Trophoblast cell (in vitro differentiated cells and primary cell): Measurements from ENCODE around the gene CIAO1.
A peak's percentile ranks its signal among the peaks of the same experiment; 100 is the strongest.

Experiments
- DNase-seq, 2 donors: peaks; one replicate each; pipeline ENCODE4 v3.0.0-alpha.2; 2016
- H2AFZ ChIP-seq: 2 replicates; pipeline ENCODE4 v1.6.1; 2013; ENCODE audit warnings: low read length, moderate library complexity, mild to moderate bottlenecking; ENCODE audit not compliant: insufficient read depth, poor library complexity
- H2AK5ac ChIP-seq: 2 replicates; pipeline ENCODE4 v1.6.1; 2013; ENCODE audit warnings: mild to moderate bottlenecking, low read length
- H2BK120ac ChIP-seq: 2 replicates; pipeline ENCODE4 v1.6.1; 2013; ENCODE audit warnings: low read length, mild to moderate bottlenecking, moderate library complexity; ENCODE audit not compliant: insufficient read depth, poor library complexity
- H2BK12ac ChIP-seq: 2 replicates; pipeline ENCODE4 v1.6.1; 2013; ENCODE audit warnings: mild to moderate bottlenecking, low read length, moderate library complexity
- H2BK5ac ChIP-seq: 2 replicates; pipeline ENCODE4 v1.6.1; 2013; ENCODE audit warnings: low read length, low read depth, moderate library complexity, mild to moderate bottlenecking; ENCODE audit not compliant: poor library complexity
- H3K14ac ChIP-seq: 2 replicates; pipeline ENCODE4 v1.6.1; 2013; ENCODE audit warnings: mild to moderate bottlenecking, low read length
- H3K18ac ChIP-seq: 2 replicates; pipeline ENCODE4 v1.6.1; 2013; ENCODE audit warnings: mild to moderate bottlenecking, low read length
- H3K23ac ChIP-seq: 2 replicates; pipeline ENCODE4 v1.6.1; 2013; ENCODE audit warnings: low read length
- H3K27ac ChIP-seq: 2 replicates; pipeline ENCODE4 v1.5.1; 2013; ENCODE audit warnings: low read depth, mild to moderate bottlenecking, inconsistent platforms, low read length, moderate library complexity
- H3K27me3 ChIP-seq: 2 replicates; pipeline ENCODE4 v1.6.1; 2013; ENCODE audit warnings: inconsistent platforms, mild to moderate bottlenecking, low read length, moderate library complexity; ENCODE audit not compliant: insufficient read depth
- H3K36me3 ChIP-seq, 2 experiments: 1 replicate in 1 of 2; 2 replicates in 1 of 2; pipeline ENCODE4 v1.6.1; 2013; ENCODE audit warnings: low read length in 2 of 2, mild to moderate bottlenecking in 2 of 2, moderate library complexity in 1 of 2; ENCODE audit not compliant: insufficient read depth in 2 of 2, control insufficient read depth in 1 of 2
- H3K4ac ChIP-seq: 2 replicates; pipeline ENCODE4 v1.6.1; 2013; ENCODE audit warnings: low read depth, mild to moderate bottlenecking, low read length, moderate library complexity
- H3K4me1 ChIP-seq, 2 experiments: 1 replicate in 1 of 2; 2 replicates in 1 of 2; pipeline ENCODE4 v1.6.1; 2013; ENCODE audit warnings: low read length in 2 of 2, mild to moderate bottlenecking in 2 of 2, moderate library complexity in 1 of 2; ENCODE audit not compliant: insufficient read depth in 2 of 2, control insufficient read depth in 1 of 2
- H3K4me2 ChIP-seq: 2 replicates; pipeline ENCODE4 v1.6.1; 2013; ENCODE audit warnings: inconsistent platforms, mild to moderate bottlenecking, low read length, moderate library complexity
- H3K4me3 ChIP-seq: 2 replicates; pipeline ENCODE4 v1.5.1; 2013; ENCODE audit warnings: mild to moderate bottlenecking, low read depth, low read length, inconsistent platforms
- H3K79me1 ChIP-seq: one replicate; pipeline ENCODE4 v1.6.1; 2013; ENCODE audit warnings: low read length
- H3K79me2 ChIP-seq: 2 replicates; pipeline ENCODE4 v1.6.1; 2013; ENCODE audit warnings: low read length, mild to moderate bottlenecking; ENCODE audit not compliant: control insufficient read depth, insufficient read depth, poor library complexity
- H3K9ac ChIP-seq: 2 replicates; pipeline ENCODE4 v1.6.1; 2013; ENCODE audit warnings: mild to moderate bottlenecking, low read length
- H3K9me3 ChIP-seq: 2 replicates; pipeline ENCODE4 v1.6.1; 2013; ENCODE audit warnings: low read depth, mild to moderate bottlenecking, control low read depth, inconsistent platforms, low read length; ENCODE audit not compliant: insufficient read depth
- H4K12ac ChIP-seq: 2 replicates; pipeline ENCODE4 v1.6.1; 2013; ENCODE audit warnings: low read depth, mild to moderate bottlenecking, low read length, moderate library complexity
- H4K8ac ChIP-seq: 2 replicates; pipeline ENCODE4 v1.6.1; 2013; ENCODE audit warnings: low read depth, mild to moderate bottlenecking, low read length, moderate library complexity
- H4K91ac ChIP-seq: one replicate; pipeline ENCODE4 v1.6.1; 2013; ENCODE audit warnings: low read depth, mild to moderate bottlenecking, low read length, moderate library complexity
- WGBS: extraction: QIAGEN DNeasy Blood & Tissue Kit; methylation state at CpG from one replicate; pipeline ENCODE4 v1.1.7; 2013; ENCODE audit warnings: missing lambda C conversion rate; ENCODE audit not compliant: insufficient read length, insufficient coverage; ENCODE audit errors: extremely low coverage; 5-methylcytosine and 5-hydroxymethylcytosine counted together

Gene CIAO1

GRCh38 chr2:96315400-96316071 lies 49.5 kb downstream of the CIAO1 start:
- peak in 1 of 2 donors; percentile 31 for DNase-seq
- Histone ChIP-seq H3K4me1 (peaks cover 0 to 3% of the 10 kb centered on the region in 2 experiments), H4K12ac (no peak overlapping the region), H2BK5ac (no peak overlapping the region), H4K8ac (no peak overlapping the region), H3K27me3 (peaks cover 6% of the 10 kb centered on the region), H3K4me2 (no peak overlapping the region), H3K36me3 (no peaks in the 10 kb centered on the region), H3K79me1 (no peaks in the 10 kb centered on the region), H3K4me3 (no peak overlapping the region), H2BK120ac (no peak overlapping the region), H2BK12ac (no peak overlapping the region), H3K23ac (no peak overlapping the region), H3K4ac (no peak overlapping the region), H4K91ac (no peak overlapping the region), H2AK5ac (no peak overlapping the region), H3K18ac (no peak overlapping the region), H2AFZ (no peak overlapping the region), H3K27ac (no peak overlapping the region), H3K79me2 (no peaks in the 10 kb centered on the region), H3K9me3 (peaks cover 2% of the 10 kb centered on the region), H3K14ac (no peak overlapping the region), H3K9ac (no peak overlapping the region)
- no CpG with 5 or more reads among the region's 7 CpGs for WGBS

- Histone ChIP-seq H4K12ac (no peak overlapping the region), H3K4me2 (no peak overlapping the region), H2BK120ac (no peak overlapping the region), H3K23ac (no peak overlapping the region), H3K9me3 (peaks cover 2% of the 10 kb centered on the region), H4K91ac (no peak overlapping the region), H3K36me3 (no peaks in the 10 kb centered on the region), H3K79me1 (no peaks in the 10 kb centered on the region), H2BK5ac (no peak overlapping the region), H3K27me3 (peaks cover 20% of the 10 kb centered on the region), H3K9ac (no peak overlapping the region), H2BK12ac (no peak overlapping the region), H3K4ac (no peak overlapping the region), H2AFZ (no peak overlapping the region), H3K14ac (no peak overlapping the region), H3K4me3 (no peak overlapping the region), H4K8ac (no peak overlapping the region), H3K79me2 (no peaks in the 10 kb centered on the region), H3K27ac (no peak overlapping the region), H3K4me1 (peaks cover 7 to 11% of the 10 kb centered on the region in 2 experiments), H2AK5ac (no peak overlapping the region), H3K18ac (no peak overlapping the region)
- DNase-seq = no peak
These were observed 51.0 kb downstream of the CIAO1 start for GRCh38 chr2:96316999-96317398.

DNA sequence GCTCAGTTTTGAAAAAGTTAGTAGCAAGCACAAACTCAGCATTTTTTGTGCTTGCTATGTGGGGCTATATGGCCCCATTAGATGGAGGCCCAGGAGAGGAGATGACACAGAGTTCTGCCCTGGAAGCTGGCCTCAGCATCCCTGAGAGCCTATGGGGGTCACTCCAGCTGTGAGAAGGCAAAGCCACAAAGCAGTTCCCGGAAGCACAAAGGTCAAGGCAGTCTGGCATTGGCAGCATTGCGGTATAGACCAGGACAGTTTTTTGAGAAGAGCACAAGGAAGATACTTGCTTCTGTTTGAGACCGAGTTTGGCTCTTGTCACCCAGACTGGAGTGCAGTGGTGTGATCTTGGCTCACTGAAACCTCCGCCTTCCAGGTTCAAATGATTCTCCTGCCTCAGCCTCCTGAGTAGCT lies 51.6 kb downstream of the CIAO1 start:
- peaks cover 23% of the 10 kb centered on the region for H3K27me3 ChIP-seq
- no peak overlapping the region for H2AK5ac ChIP-seq
- no peak overlapping the region for H3K18ac ChIP-seq
- H3K4ac ChIP-seq = no peak overlapping the region
- no peaks in the 10 kb centered on the region for H3K36me3 ChIP-seq
- no peak overlapping the region for H3K4me3 ChIP-seq
- H4K8ac ChIP-seq = no peak overlapping the region
- H3K4me2 ChIP-seq = no peak overlapping the region
- H3K79me1 ChIP-seq = no peaks in the 10 kb centered on the region
- H3K79me2 ChIP-seq = no peaks in the 10 kb centered on the region
- no peak overlapping the region for H3K27ac ChIP-seq
- H3K23ac ChIP-seq = no peak overlapping the region
- H3K9me3 ChIP-seq = peaks cover 2% of the 10 kb centered on the region
- no peak overlapping the region for H2BK12ac ChIP-seq
- H3K9ac ChIP-seq = no peak overlapping the region
- H4K91ac ChIP-seq = no peak overlapping the region
- H4K12ac ChIP-seq = no peak overlapping the region
- H2BK120ac ChIP-seq = no peak overlapping the region
- H2BK5ac ChIP-seq = no peak overlapping the region
- DNase-seq = no peak
- H3K4me1 ChIP-seq = peaks cover 7 to 11% of the 10 kb centered on the region in 2 experiments
- no CpG with 5 or more reads among the region's 4 CpGs for WGBS
- H3K14ac ChIP-seq = no peak overlapping the region
- no peak overlapping the region for H2AFZ ChIP-seq

DNA sequence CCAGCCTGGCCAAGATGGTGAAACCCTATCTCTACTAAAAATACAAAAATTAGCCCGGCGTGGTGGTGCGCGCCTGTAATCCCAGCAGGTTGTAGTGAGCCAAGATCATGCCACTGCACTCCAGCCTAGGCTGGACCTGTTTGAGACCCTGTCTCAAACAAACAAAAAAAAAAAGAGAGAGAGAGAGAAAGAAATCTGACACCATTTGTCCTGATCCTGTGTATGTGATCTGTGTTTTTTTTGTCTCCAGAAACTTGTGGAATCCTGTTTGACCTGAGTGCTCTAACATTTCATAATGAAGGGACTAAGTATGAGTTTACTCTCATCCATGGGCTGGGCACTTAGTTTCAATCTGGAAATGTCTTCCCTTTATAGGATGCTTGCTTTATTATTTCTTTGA lies 52.7 kb downstream of the CIAO1 start:
- no peaks in the 10 kb centered on the region for H3K36me3 ChIP-seq
- H3K4ac ChIP-seq = no peak overlapping the region
- no peak overlapping the region for H3K27ac ChIP-seq
- no peak overlapping the region for H3K23ac ChIP-seq
- no peaks in the 10 kb centered on the region for H3K79me1 ChIP-seq
- no CpG with 5 or more reads among the region's 4 CpGs for WGBS
- no peak overlapping the region for H4K12ac ChIP-seq
- no peak overlapping the region for H2BK12ac ChIP-seq
- no peak for DNase-seq
- no peak overlapping the region for H2AFZ ChIP-seq
- H3K4me2 ChIP-seq = no peak overlapping the region
- peaks cover 29% of the 10 kb centered on the region for H3K27me3 ChIP-seq
- H4K91ac ChIP-seq = no peak overlapping the region
- no peak overlapping the region for H3K18ac ChIP-seq
- H3K9ac ChIP-seq = no peak overlapping the region
- H3K14ac ChIP-seq = no peak overlapping the region
- H3K4me1 ChIP-seq = peaks cover 7 to 11% of the 10 kb centered on the region in 2 experiments
- H2BK5ac ChIP-seq = no peak overlapping the region
- no peak overlapping the region for H4K8ac ChIP-seq
- no peaks in the 10 kb centered on the region for H3K79me2 ChIP-seq
- H2BK120ac ChIP-seq = no peak overlapping the region
- H3K4me3 ChIP-seq = no peak overlapping the region
- peaks cover 2% of the 10 kb centered on the region for H3K9me3 ChIP-seq
- no peak overlapping the region for H2AK5ac ChIP-seq
